Hepatocyte (in vitro differentiated cells): ENCODE data around the gene MACROD2.

Source experiments
- CTCF ChIP-seq: fragments of 200-600 bp; sonication (generic); IDR thresholded peaks from 2 replicates; pipeline ENCODE4 v1.5.1; 2016; ENCODE audit warnings: antibody characterized with exemption, mild to moderate bottlenecking; ENCODE audit not compliant: poor library complexity
- EZH2 ChIP-seq: fragments of 200-600 bp; sonication (generic); IDR thresholded peaks from 2 replicates; pipeline ENCODE4 v1.6.1; 2016; ENCODE audit warnings: antibody characterized with exemption, mild to moderate bottlenecking, borderline replicate concordance

DNA sequence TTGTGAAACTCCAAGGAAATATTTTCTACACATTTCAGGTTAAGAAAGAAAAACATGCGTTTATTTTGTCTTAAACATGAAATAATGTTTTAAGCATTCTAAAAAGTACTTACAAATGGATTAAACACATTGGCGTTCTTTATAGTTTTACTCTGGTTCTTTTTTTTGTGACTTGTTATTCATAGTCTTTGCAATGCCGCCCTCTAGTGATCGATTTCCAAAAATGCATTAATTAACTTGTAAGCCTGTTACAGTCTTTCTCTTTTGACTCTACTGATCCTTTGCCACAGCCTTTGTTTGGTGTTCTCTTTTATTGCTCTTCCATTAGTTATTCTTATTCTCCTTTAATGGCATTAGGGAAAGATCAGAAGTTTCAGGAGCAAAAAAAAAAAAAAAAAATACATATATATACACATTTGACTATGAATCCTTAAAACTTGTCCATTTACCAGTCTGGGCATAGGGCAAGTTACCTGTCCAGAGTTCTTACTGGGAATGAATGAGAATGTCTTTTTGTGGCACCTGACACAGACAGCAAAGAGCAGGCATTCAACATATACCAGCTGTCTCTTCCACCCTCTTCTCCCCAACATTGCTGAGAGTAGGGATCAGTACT is 59.9 kb downstream of the MACROD2 start:
- TF ChIP-seq EZH2 (no peak), CTCF (peak; percentile 79)
